CD4-positive, alpha-beta T cell (primary cell): Measurements from ENCODE around the gene OR10D3. TPM values are rescaled to one million over a fixed set of nuclear protein-coding genes. Genes with fewer than 3 reads are reported as not detected.

Source experiments
- ATAC-seq: fragments of 200-7000 bp; cut with Tn5 transposase; one replicate; pipeline ENCODE4 v1.10.0; 2022; ENCODE audit warnings: mild to moderate bottlenecking; ENCODE audit not compliant: poor library complexity
- CTCF ChIA-PET: fragments of 350-600 bp; sonication (Branson Sonifier 250); formaldehyde crosslinking; loops from one replicate; lab custom pipeline; 2021; ENCODE audit warnings: antibody characterized with exemption, inconsistent platforms; lab: Charles Lee
- POLR2A ChIA-PET: fragments of 350-600 bp; sonication (Branson Sonifier 250); formaldehyde crosslinking; loops from one replicate; lab custom pipeline; 2021; ENCODE audit warnings: antibody characterized with exemption, inconsistent platforms; lab: Charles Lee
- DNase-seq, 14 experiments: peaks; one replicate each; pipeline ENCODE4 v3.0.0-alpha.2; 2013 to 2020; ENCODE audit warnings: mixed read lengths in 2 of 14
- H3K27ac ChIP-seq, 2 donors: one replicate each; pipeline versions ENCODE4 v1.5.1 to v1.7.0; 2013; ENCODE audit warnings: low read length in 2 of 2, low read depth in 1 of 2, mild to moderate bottlenecking in 1 of 2
- H3K27me3 ChIP-seq, 2 experiments: 1 replicate in 1 of 2; 2 replicates in 1 of 2; pipeline versions ENCODE4 v1.6.1 to v1.7.0; 2013; ENCODE audit warnings: low read length in 2 of 2, control low read depth in 1 of 2, mild to moderate bottlenecking in 1 of 2, moderate library complexity in 1 of 2; ENCODE audit not compliant: insufficient read depth in 2 of 2, control insufficient read depth in 1 of 2
- H3K36me3 ChIP-seq: one replicate; pipeline ENCODE4 v1.6.1; 2013; ENCODE audit warnings: low read length, control low read depth; ENCODE audit not compliant: insufficient read depth
- H3K4me1 ChIP-seq: one replicate; pipeline ENCODE4 v1.6.1; 2013; ENCODE audit warnings: low read length, control low read depth; ENCODE audit not compliant: insufficient read depth
- H3K4me3 ChIP-seq: one replicate; pipeline ENCODE4 v1.5.1; 2013; ENCODE audit warnings: mild to moderate bottlenecking, low read length, moderate library complexity
- H3K9me3 ChIP-seq, 2 experiments: 1 replicate in 1 of 2; 2 replicates in 1 of 2; pipeline versions ENCODE4 v1.6.1 to v1.7.0; 2013; ENCODE audit warnings: low read length in 2 of 2, mild to moderate bottlenecking in 2 of 2, control low read depth in 1 of 2, moderate library complexity in 1 of 2; ENCODE audit not compliant: control insufficient read depth in 1 of 2, insufficient read depth in 1 of 2
- H3K27ac Mint-ChIP-seq: one replicate; pipeline ENCODE4 v1.8.0; 2020; ENCODE audit warnings: mixed read lengths
- H3K27me3 Mint-ChIP-seq: one replicate; pipeline ENCODE4 v1.8.0; 2021; ENCODE audit warnings: mixed read lengths
- H3K36me3 Mint-ChIP-seq: one replicate; pipeline ENCODE4 v1.8.0; 2021; ENCODE audit warnings: low read depth, mixed read lengths
- H3K4me1 Mint-ChIP-seq: one replicate; pipeline ENCODE4 v1.8.0; 2021; ENCODE audit warnings: low read depth, mixed read lengths
- H3K4me3 Mint-ChIP-seq: one replicate; pipeline ENCODE4 v1.8.0; 2020; ENCODE audit warnings: mild to moderate bottlenecking, mixed read lengths
- H3K9me3 Mint-ChIP-seq: one replicate; pipeline ENCODE4 v1.8.0; 2020; ENCODE audit warnings: mixed read lengths
- CTCF ChIP-seq: fragments of 200-600 bp; IDR thresholded peaks from one replicate; pipeline ENCODE4 v1.8.0; 2022; ENCODE audit warnings: antibody characterized with exemption, mild to moderate bottlenecking
- intact Hi-C, 2 experiments: fragments of 100-400 bp; cut with DNase I in 1 of 2; cut with micrococcal nuclease in 1 of 2; formaldehyde crosslinking; loops; one replicate each; pipeline versions ENCODE4 v1.15.1 to v1.9.0; 2023 to 2025; cut with DNase I, micrococcal nuclease
- total RNA-seq, 174 experiments: library from RNA in 2 of 174; stranded (reverse) in 2 of 174; gene quantifications; one replicate each; pipeline ENCODE4 v1.2.3 and lab custom pipeline; 2021 to 2026

Gene OR10D3
- total RNA-seq, 2 experiments from 2014 or later, result not detected

- ATAC-seq, result no peak
- intact Hi-C loops, result no loop called here
- POLR2A ChIA-PET, result no interaction called here
These were observed 15.8 kb downstream of the OR10D3 start for GRCh38 chr11:124198897-124199296.

GRCh38 chr11:124199702-124200101 lies 16.6 kb downstream of the OR10D3 start:
- H3K27me3 ChIP-seq, result no peaks in the 10 kb centered on the region
- H3K27ac ChIP-seq, result no peak overlapping the region
- TF ChIP-seq CTCF, result no peak
- H3K9me3 Mint-ChIP-seq, result no peaks in the 10 kb centered on the region
- intact Hi-C loops, result no loop called here
- no peak overlapping the region for H3K27ac Mint-ChIP-seq
- ATAC-seq (no peak), DNase-seq (no peak)
- H3K4me1 Mint-ChIP-seq, result no peaks in the 10 kb centered on the region
- H3K9me3 ChIP-seq, result no peaks in the 10 kb centered on the region
- ChIA-PET CTCF (no interaction called here), POLR2A (no interaction called here)
- no peaks in the 10 kb centered on the region for H3K4me1 ChIP-seq
- no peaks in the 10 kb centered on the region for H3K36me3 ChIP-seq
- no peaks in the 10 kb centered on the region for H3K36me3 Mint-ChIP-seq
- no peak overlapping the region for H3K4me3 ChIP-seq
- peaks cover 22% of the 10 kb centered on the region for H3K27me3 Mint-ChIP-seq
- no peak overlapping the region for H3K4me3 Mint-ChIP-seq

More at GRCh38 chr11:124198897-124199296, 15.8 kb downstream of the OR10D3 start:
- H3K27ac Mint-ChIP-seq, result no peak overlapping the region
- Histone ChIP-seq H3K27me3 (no peaks in the 10 kb centered on the region), H3K27ac (no peak overlapping the region), H3K4me1 (no peaks in the 10 kb centered on the region), H3K4me3 (no peak overlapping the region), H3K36me3 (no peaks in the 10 kb centered on the region), H3K9me3 (no peaks in the 10 kb centered on the region)
- DNase-seq, result no peak
- no peak overlapping the region for H3K4me3 Mint-ChIP-seq
- TF ChIP-seq CTCF, result no peak
- no peaks in the 10 kb centered on the region for H3K9me3 Mint-ChIP-seq
- peaks cover 22% of the 10 kb centered on the region for H3K27me3 Mint-ChIP-seq
- H3K4me1 Mint-ChIP-seq, result no peaks in the 10 kb centered on the region
- CTCF ChIA-PET, result no interaction called here
- no peaks in the 10 kb centered on the region for H3K36me3 Mint-ChIP-seq

- CTCF ChIA-PET, result no interaction called here
These were observed 17.5 kb downstream of the OR10D3 start for GRCh38 chr11:124200671-124201070.

More at GRCh38 chr11:124200671-124201070, 17.5 kb downstream of the OR10D3 start:
- DNase-seq (no peak), ATAC-seq (no peak)
- Histone ChIP-seq H3K27me3 (no peaks in the 10 kb centered on the region), H3K9me3 (no peaks in the 10 kb centered on the region), H3K36me3 (no peaks in the 10 kb centered on the region), H3K27ac (no peak overlapping the region), H3K4me3 (no peak overlapping the region), H3K4me1 (no peaks in the 10 kb centered on the region)
- POLR2A ChIA-PET, result no interaction called here
- Mint-ChIP-seq H3K9me3 (no peaks in the 10 kb centered on the region), H3K4me3 (no peak overlapping the region), H3K27ac (no peak overlapping the region), H3K36me3 (no peaks in the 10 kb centered on the region), H3K4me1 (no peaks in the 10 kb centered on the region), H3K27me3 (peaks cover 22% of the 10 kb centered on the region)
- intact Hi-C loops, result no loop called here
- TF ChIP-seq CTCF, result no peak
